GM20000 (cell line): ENCODE data around the gene LYSMD4.

Experiments used
- DNase-seq: peaks from one replicate; pipeline ENCODE4 v3.0.0; 2012; ENCODE audit warnings: low spot score
- CTCF ChIP-seq: IDR thresholded peaks from 2 replicates; pipeline ENCODE4 v1.5.1; 2012; ENCODE audit warnings: mild to moderate bottlenecking, control low read depth; ENCODE audit errors: extremely low read depth, missing control alignments

The LYSMD4 gene

GRCh38 chr15:99706557-99707303 lies 26.5 kb downstream of the LYSMD4 start:
- DNase-seq = peak; percentile 17
- TF ChIP-seq CTCF = no peak

- peak; percentile 68 for DNase-seq
- TF ChIP-seq CTCF = peak; percentile 52
Measured at GRCh38 chr15:99704444-99704838, 28.8 kb downstream of the LYSMD4 start.

GRCh38 chr15:99703603-99704443 lies 29.4 kb downstream of the LYSMD4 start:
- no peak for TF ChIP-seq CTCF
- peak; percentile 56 for DNase-seq

- no peak for DNase-seq
- no peak for TF ChIP-seq CTCF
Measured at GRCh38 chr15:99702895-99703602, 30.2 kb downstream of the LYSMD4 start.

GRCh38 chr15:99696096-99696495 lies 37.1 kb downstream of the LYSMD4 start:
- TF ChIP-seq CTCF = no peak
- DNase-seq = no peak

GRCh38 chr15:99692825-99693224 lies 40.4 kb downstream of the LYSMD4 start:
- DNase-seq = no peak
- TF ChIP-seq CTCF = no peak
